Heart left ventricle (tissue), 13 donors: ENCODE measurements around the gene CCDC69.

Source experiments
- CTCF ChIP-seq, 12 donors: fragments of 200-600 bp; sonication (generic) in 4 of 12; IDR thresholded peaks; one replicate each; pipeline versions ENCODE4 v1.5.0 to v1.8.0; 2018 to 2022; ENCODE audit warnings: antibody characterized with exemption in 12 of 12, mild to moderate bottlenecking in 5 of 12
- POLR2A ChIP-seq, 2 donors: fragments of 450-650 bp; IDR thresholded peaks; one replicate each; pipeline ENCODE4 v1.6.1; 2017; ENCODE audit warnings: antibody characterized with exemption in 2 of 2, mild to moderate bottlenecking in 2 of 2, moderate library complexity in 2 of 2
- donor health status: ischemic (EF 13 %, LVEDD 7.1; RV severe dilation, severe dysfunction).
- donor health status: DM: no; HTN: yes; CAD: no.
- donor health status: DM: no; HTN: no; CAD: no.
- donor health status: ischemic (EF 25% LVEDD 6.9; RV normal size, moderate dysfunction).
- donor health status: ischemic (EF 25% LVEDD 5.7; RV mildly dilated, moderate dysfunction).
- donor health status: ischemic (EF 35%, LVEDD 5.7; RV mildly dilated, moderate dysfunction).
- donor health status: nonischemic (EF 11% LVEDD 7.7; RV severe dilation, severe dysfunction).
- donor health status: DM: yes; HTN: yes; CAD: no.
- donor health status: PGD.
- donor health status: ischemic (EF 29% LVEDD 5.4; RV normal size, mild dysfunction).
- donor health status: nonischemic (EF 23%, LVEDD 6.1; RV moderate dilation, normal function).

- TF ChIP-seq CTCF (IDR thresholded peaks at IDR 0.05) (no peak), POLR2A (IDR thresholded peaks at IDR 0.05) (no peak)
Measured at GRCh38 chr5:151146061-151146460, 77.8 kb downstream of the CCDC69 start.
